ENCODE data around the gene RNF166. TPM values are rescaled to one million over a fixed set of nuclear protein-coding genes. Genes with fewer than 3 reads are reported as not detected.

RNF166 gene
- polyA plus RNA-seq, 3 donors: 9.8 to 25.9 (median 13.8) TPM

GRCh38 chr16:88665570-88665969, 40.6 kb downstream of the RNF166 start:
- H3K27ac ChIP-seq (ENCODE audit: low read depth, low read length): no peak overlapping the region
- 92 to 96% (median 95%) methylated on average over 3 of the region's 3 CpGs for WGBS, 3 donors

GRCh38 chr16:88665148-88665547, 41.1 kb downstream of the RNF166 start:
- 40 to 63% (median 61%) methylated on average over 4 of the region's 4 CpGs for WGBS, 3 donors

DNA sequence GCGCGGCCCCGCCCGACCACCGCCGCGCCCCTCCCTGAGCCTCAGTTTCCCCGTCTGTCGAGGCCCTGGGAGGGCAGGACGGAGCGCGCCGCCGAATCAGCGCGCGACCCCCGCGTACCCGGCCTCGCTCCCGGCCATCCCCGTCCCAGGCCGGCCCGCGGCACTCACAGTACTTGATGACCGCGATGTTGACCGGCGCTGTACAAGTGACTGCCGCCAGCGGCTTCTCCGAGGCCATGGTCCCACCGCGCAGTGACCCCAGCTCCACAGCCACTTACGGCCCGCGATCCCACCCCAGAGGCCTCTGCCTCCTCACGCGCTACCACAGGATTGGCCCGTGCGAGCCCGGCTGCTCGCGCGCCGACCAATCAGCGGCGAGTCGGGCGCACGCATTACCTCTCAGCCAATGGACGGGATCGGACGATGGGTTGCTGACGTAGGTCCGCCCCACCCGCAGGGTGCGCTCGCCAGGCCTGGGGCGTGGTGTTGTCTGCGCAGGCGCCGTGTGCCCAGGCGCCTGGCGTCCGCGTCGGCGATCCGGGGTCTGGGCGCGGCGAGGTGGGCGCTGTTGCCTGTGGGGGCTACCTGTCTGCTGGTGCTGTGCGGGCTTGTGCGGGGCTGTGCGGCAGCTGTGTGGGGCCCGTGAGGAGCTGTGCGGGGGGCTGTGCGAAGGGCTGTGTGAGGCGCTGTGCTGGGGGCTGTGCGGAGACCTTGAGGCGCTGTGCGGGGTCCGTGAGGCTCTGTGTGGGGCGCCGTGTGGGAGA, 43.2 kb downstream of the RNF166 start, which contains the start of gene MVD:
MVD (minus strand) TSS at position 249 of the 764 bp plus-strand sequence; CDS start at position 238, 11 bp downstream.
- 0 to 1% (median 0%) methylated on average over 78 to 88 of the region's 88 CpGs for WGBS, 3 donors
- peak within 1 kb of the TSS; percentile 54 for H3K27ac ChIP-seq (ENCODE audit: low read depth, low read length)

More at GRCh38 chr16:88665148-88665547, 41.1 kb downstream of the RNF166 start:
- H3K27ac ChIP-seq (ENCODE audit: low read depth, low read length): no peak overlapping the region

GRCh38 chr16:88662222-88662842, 43.9 kb downstream of the RNF166 start:
- WGBS, 3 donors: 1 to 2% (median 2%) methylated on average over 43 to 49 of the region's 49 CpGs
- no peak overlapping the region for H3K27ac ChIP-seq (ENCODE audit: low read depth, low read length)

- 83 to 90% (median 89%) methylated on average over 10 of the region's 10 CpGs for WGBS, 3 donors
- H3K27ac ChIP-seq (ENCODE audit: low read depth, low read length): no peak overlapping the region
Measured at GRCh38 chr16:88661468-88661867, 44.7 kb downstream of the RNF166 start.

- WGBS, 3 donors: 92 to 95% (median 94%) methylated on average over 25 of the region's 25 CpGs
- no peak overlapping the region for H3K27ac ChIP-seq (ENCODE audit: low read depth, low read length)
Measured at GRCh38 chr16:88659160-88659559, 47.0 kb downstream of the RNF166 start.

- H3K27ac ChIP-seq (ENCODE audit: low read depth, low read length): no peak overlapping the region
- WGBS, 3 donors: 88 to 94% (median 89%) methylated on average over 10 to 15 of the region's 15 CpGs
Measured at GRCh38 chr16:88658714-88659113, 47.5 kb downstream of the RNF166 start.

GRCh38 chr16:88657371-88657770, 48.8 kb downstream of the RNF166 start:
- 90 to 94% (median 92%) methylated on average over 17 to 19 of the region's 19 CpGs for WGBS, 3 donors
- no peak overlapping the region for H3K27ac ChIP-seq (ENCODE audit: low read depth, low read length)

DNA sequence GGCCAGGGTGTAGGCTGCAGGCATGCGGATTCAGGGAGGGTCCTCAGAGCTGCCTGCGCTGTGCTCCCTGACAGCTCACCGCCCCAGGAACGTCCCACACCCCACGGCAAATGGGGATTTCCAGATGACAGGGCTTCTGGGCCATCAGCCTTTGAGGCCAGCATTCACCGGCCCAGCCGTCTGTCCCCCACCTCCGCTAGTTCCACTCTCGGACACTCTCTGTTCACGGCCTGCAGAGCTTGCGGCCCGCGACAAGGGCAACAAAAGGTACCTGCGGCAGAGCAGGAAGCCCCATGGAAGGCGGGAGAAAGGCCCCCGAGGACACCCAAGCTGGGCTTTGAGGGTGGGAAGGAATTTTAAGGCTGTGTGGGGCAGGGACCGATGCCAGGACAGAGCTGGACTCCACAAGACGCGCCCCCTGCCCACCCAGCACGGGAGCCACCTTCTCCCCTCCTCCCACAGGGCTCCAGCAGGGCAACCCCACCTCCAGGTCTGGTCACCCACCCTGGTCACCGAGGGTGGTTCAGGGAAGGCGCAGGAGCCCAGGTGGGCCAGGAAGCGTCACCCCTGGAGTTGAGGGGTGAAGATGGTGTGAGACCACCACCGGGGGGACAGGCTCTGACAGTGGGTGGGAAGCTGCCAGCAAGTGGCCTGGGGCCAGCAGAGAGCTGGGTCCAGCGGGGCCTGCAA, 49.8 kb downstream of the RNF166 start:
- no peak overlapping the region for H3K27ac ChIP-seq (ENCODE audit: low read depth, low read length)
- 87 to 89% (median 87%) methylated on average over 24 to 25 of the region's 25 CpGs for WGBS, 3 donors

- 92 to 96% (median 93%) methylated on average over 28 to 29 of the region's 29 CpGs for WGBS, 3 donors
- H3K27ac ChIP-seq (ENCODE audit: low read depth, low read length): no peak overlapping the region
Measured at GRCh38 chr16:88655733-88656281, 50.4 kb downstream of the RNF166 start.

DNA sequence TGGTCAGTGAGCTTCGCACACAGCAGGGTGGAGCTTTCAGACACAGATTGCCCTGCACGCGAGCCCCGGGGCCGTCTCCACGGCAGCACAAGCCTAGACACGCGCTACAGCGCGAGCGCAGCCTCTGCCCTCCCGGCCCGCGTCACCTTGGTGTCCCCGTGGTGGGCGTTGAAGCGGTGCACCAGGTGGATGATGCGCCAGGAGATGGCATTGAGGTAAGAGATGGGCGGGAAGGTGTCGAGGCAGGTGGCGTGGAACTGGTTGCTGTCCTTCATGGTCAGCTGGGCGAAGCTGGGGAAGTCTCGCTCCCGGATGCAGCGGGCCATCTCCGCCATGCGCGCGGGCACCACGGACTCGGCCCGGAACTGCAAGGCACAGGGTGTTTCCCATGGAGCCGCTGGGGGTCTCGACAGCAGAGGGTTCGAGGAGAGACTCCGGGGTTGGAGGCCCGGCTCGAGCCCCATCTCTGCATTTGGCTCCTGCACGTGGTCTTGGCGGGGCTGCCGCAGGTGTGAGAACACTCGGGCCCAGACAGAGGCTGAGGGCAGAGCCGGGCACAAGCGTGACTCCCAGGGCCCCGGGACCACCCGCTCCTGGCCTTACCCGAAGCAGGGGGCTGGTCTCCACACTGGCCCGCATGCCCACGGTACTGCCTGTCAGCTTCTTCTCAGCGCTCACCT, 51.0 kb downstream of the RNF166 start:
- H3K27ac ChIP-seq (ENCODE audit: low read depth, low read length): no peak overlapping the region
- 93 to 97% (median 95%) methylated on average over 46 to 50 of the region's 50 CpGs for WGBS, 3 donors

GRCh38 chr16:88654363-88655052, 51.7 kb downstream of the RNF166 start:
- WGBS, 3 donors: 87 to 90% (median 88%) methylated on average over 28 of the region's 28 CpGs
- no peak overlapping the region for H3K27ac ChIP-seq (ENCODE audit: low read depth, low read length)

- no peak overlapping the region for H3K27ac ChIP-seq (ENCODE audit: low read depth, low read length)
- 87 to 89% (median 89%) methylated on average over 32 of the region's 32 CpGs for WGBS, 3 donors
Measured at GRCh38 chr16:88653596-88654362, 52.4 kb downstream of the RNF166 start.

GRCh38 chr16:88653101-88653500, 53.1 kb downstream of the RNF166 start:
- WGBS, 3 donors: 88 to 91% (median 90%) methylated on average over 13 of the region's 13 CpGs
- H3K27ac ChIP-seq (ENCODE audit: low read depth, low read length): no peak overlapping the region

DNA sequence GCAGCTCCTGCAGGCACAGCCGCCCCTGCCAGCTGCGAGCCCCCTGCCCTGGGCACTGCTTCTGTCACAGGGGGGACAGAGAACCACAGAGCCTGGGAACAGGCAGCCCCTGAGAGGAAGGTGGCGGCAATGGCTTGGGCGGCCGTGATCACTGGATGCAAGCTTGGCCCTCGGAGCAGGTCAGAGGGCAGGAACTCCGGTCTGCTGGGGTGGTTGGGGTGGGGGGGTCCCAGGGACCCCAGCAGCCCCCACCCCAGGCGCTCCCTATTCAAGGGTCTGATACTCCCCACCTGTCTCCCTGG, 53.5 kb downstream of the RNF166 start:
- 90 to 92% (median 91%) methylated on average over 6 to 8 of the region's 8 CpGs for WGBS, 3 donors
- H3K27ac ChIP-seq (ENCODE audit: low read depth, low read length): no peak overlapping the region

GRCh38 chr16:88651989-88652761, 54.0 kb downstream of the RNF166 start:
- H3K27ac ChIP-seq (ENCODE audit: low read depth, low read length): no peak overlapping the region

More at GRCh38 chr16:88651989-88652761, 54.0 kb downstream of the RNF166 start:
- 80 to 90% (median 87%) methylated on average over 29 of the region's 29 CpGs for WGBS, 3 donors
